Ascending aorta (tissue), 2 donors: ENCODE results near the gene LMBR1. TPM values are rescaled to one million over a fixed set of nuclear protein-coding genes. Genes with fewer than 3 reads are reported as not detected.

ENCODE experiments used
- DNase-seq, 2 donors: peaks; one replicate each; pipeline ENCODE4 v3.0.0-alpha.2; 2019; ENCODE audit warnings: low spot score in 2 of 2
- H3K27ac ChIP-seq, 2 donors: fragments of 200-600 bp; sonication (generic); one replicate each; pipeline ENCODE4 v1.5.1; 2016 to 2017; ENCODE audit warnings: mild to moderate bottlenecking in 1 of 2
- H3K27me3 ChIP-seq: fragments of 200-600 bp; sonication (generic); one replicate; pipeline ENCODE4 v1.5.1; 2017
- H3K36me3 ChIP-seq, 2 donors: fragments of 200-600 bp; sonication (generic); one replicate each; pipeline ENCODE4 v1.5.1; 2016
- H3K4me1 ChIP-seq, 2 donors: fragments of 200-600 bp; sonication (generic); one replicate each; pipeline ENCODE4 v1.5.1; 2016 to 2017; ENCODE audit warnings: mild to moderate bottlenecking in 1 of 2
- H3K4me3 ChIP-seq, 2 donors: fragments of 200-600 bp; sonication (generic); one replicate each; pipeline ENCODE4 v1.5.1; 2016 to 2017; ENCODE audit warnings: mild to moderate bottlenecking in 1 of 2
- H3K9me3 ChIP-seq, 2 donors: fragments of 200-600 bp; sonication (generic); one replicate each; pipeline ENCODE4 v1.5.1; 2016
- CTCF ChIP-seq, 3 experiments: fragments of 200-600 bp in 2 of 3; fragments of 450-650 bp in 1 of 3; sonication (generic) in 2 of 3; IDR thresholded peaks; one replicate each; pipeline ENCODE4 v1.5.1; 2016 to 2019; ENCODE audit warnings: antibody characterized with exemption in 3 of 3, mild to moderate bottlenecking in 1 of 3, moderate library complexity in 1 of 3
- intact Hi-C: fragments of 100-400 bp; cut with DNase I; formaldehyde crosslinking; loops from one replicate; pipeline ENCODE4 v1.15.1; 2023
- total RNA-seq: library from RNA; depleted of rRNA; stranded (reverse); fragments of >200 nt; gene quantifications from one replicate; pipeline ENCODE4 v1.1.0, GENCODE V29; 2016

Gene LMBR1
- total RNA-seq, 1 donor from 2014 or later, result 14.8 TPM

- Histone ChIP-seq H3K9me3 (no peaks in the 10 kb centered on the region), H3K4me1 (no peaks in the 10 kb centered on the region), H3K36me3 (no peaks in the 10 kb centered on the region), H3K4me3 (no peak overlapping the region), H3K27ac (no peak overlapping the region), H3K27me3 (no peaks in the 10 kb centered on the region)
- TF ChIP-seq CTCF (IDR thresholded peaks at IDR 0.05), result no peak
- DNase-seq, result no peak
- intact Hi-C loops, result no loop called here
Observed at GRCh38 chr7:156842740-156843140, 50.2 kb downstream of the LMBR1 start.

GRCh38 chr7:156842317-156842716 lies 50.7 kb downstream of the LMBR1 start:
- no peaks in the 10 kb centered on the region for H3K4me1 ChIP-seq
- H3K36me3 ChIP-seq, result no peaks in the 10 kb centered on the region
- TF ChIP-seq CTCF (IDR thresholded peaks at IDR 0.05), result no peak
- DNase-seq, result no peak
- H3K27ac ChIP-seq, result no peak overlapping the region
- no peak overlapping the region for H3K4me3 ChIP-seq
- no peaks in the 10 kb centered on the region for H3K27me3 ChIP-seq
- H3K9me3 ChIP-seq, result no peaks in the 10 kb centered on the region
- intact Hi-C loops, result no loop called here

- no peak overlapping the region for H3K4me3 ChIP-seq
- intact Hi-C loops, result no loop called here
- no peaks in the 10 kb centered on the region for H3K9me3 ChIP-seq
- H3K4me1 ChIP-seq, result no peaks in the 10 kb centered on the region
- no peak for DNase-seq
- TF ChIP-seq CTCF (IDR thresholded peaks at IDR 0.05), result no peak
- no peaks in the 10 kb centered on the region for H3K36me3 ChIP-seq
- H3K27ac ChIP-seq, result no peak overlapping the region
- H3K27me3 ChIP-seq, result no peaks in the 10 kb centered on the region
Observed at GRCh38 chr7:156841497-156841896, 51.5 kb downstream of the LMBR1 start.

GRCh38 chr7:156840134-156840533 lies 52.8 kb downstream of the LMBR1 start:
- Histone ChIP-seq H3K4me1 (no peaks in the 10 kb centered on the region), H3K36me3 (no peaks in the 10 kb centered on the region), H3K4me3 (no peak overlapping the region), H3K9me3 (no peaks in the 10 kb centered on the region), H3K27me3 (no peaks in the 10 kb centered on the region), H3K27ac (no peak overlapping the region)
- DNase-seq, result no peak
- no peak for TF ChIP-seq CTCF (IDR thresholded peaks at IDR 0.05)
- intact Hi-C loops, result no loop called here

- TF ChIP-seq CTCF (IDR thresholded peaks at IDR 0.05), result no peak
- intact Hi-C loops, result no loop called here
- DNase-seq, result no peak
- Histone ChIP-seq H3K36me3 (peaks cover 6 to 22% of the 10 kb centered on the region in 2 donors), H3K9me3 (no peaks in the 10 kb centered on the region), H3K4me3 (no peak overlapping the region), H3K27ac (no peak overlapping the region), H3K27me3 (no peaks in the 10 kb centered on the region), H3K4me1 (no peaks in the 10 kb centered on the region)
Observed at GRCh38 chr7:156836443-156836842, 56.5 kb downstream of the LMBR1 start.

- no peak for TF ChIP-seq CTCF (IDR thresholded peaks at IDR 0.05)
- Histone ChIP-seq H3K4me3 (no peak overlapping the region), H3K27ac (no peak overlapping the region), H3K36me3 (peaks cover 6 to 23% of the 10 kb centered on the region in 2 donors), H3K4me1 (no peaks in the 10 kb centered on the region), H3K27me3 (no peaks in the 10 kb centered on the region), H3K9me3 (no peaks in the 10 kb centered on the region)
- intact Hi-C loops, result no loop called here
- no peak for DNase-seq
Observed at GRCh38 chr7:156834462-156834861, 58.5 kb downstream of the LMBR1 start.
